C4-2B (cell line): ENCODE measurements around the gene GPHN.

Experiments used
- CTCF ChIP-seq: fragments of 450-650 bp; conservative IDR thresholded peaks from 2 replicates; pipeline ENCODE4 v1.5.1; 2017; ENCODE audit warnings: mild to moderate bottlenecking
- ZFX ChIP-seq: fragments of 450-650 bp; IDR thresholded peaks from 2 replicates; pipeline ENCODE4 v1.6.1; 2017

- TF ChIP-seq CTCF: no peak
- TF ChIP-seq ZFX: no peak
These were observed 188.4 kb downstream of the GPHN start for GRCh38 chr14:66696326-66696725.
